GM12891 (cell line): ENCODE measurements around the gene PCDHGA11.

ENCODE experiments used
- PAX5 ChIP-seq: IDR thresholded peaks from 2 replicates; pipeline ENCODE4 v1.6.1; 2011; ENCODE audit warnings: low read length, moderate library complexity, mild to moderate bottlenecking; ENCODE audit not compliant: insufficient read depth, severe bottlenecking
- POLR2A ChIP-seq: IDR thresholded peaks from 2 replicates; pipeline ENCODE4 v1.6.1; 2011; ENCODE audit warnings: low read depth, low read length, control low read depth
- POLR2AphosphoS5 ChIP-seq: IDR thresholded peaks from 2 replicates; pipeline ENCODE4 v1.6.1; 2011; ENCODE audit warnings: low read depth, low read length, control low read depth
- POU2F2 ChIP-seq: IDR thresholded peaks from 2 replicates; pipeline ENCODE4 v1.6.1; 2011; ENCODE audit warnings: low read depth, mild to moderate bottlenecking, control low read depth, low read length, moderate library complexity
- SPI1 ChIP-seq: IDR thresholded peaks from 2 replicates; pipeline ENCODE4 v1.6.1; 2011; ENCODE audit warnings: low read depth, low read length, control low read depth
- TAF1 ChIP-seq: IDR thresholded peaks from 2 replicates; pipeline ENCODE4 v1.6.1; 2011; ENCODE audit warnings: low read depth, low read length, control low read depth

GRCh38 chr5:141440341-141440740, 19.5 kb downstream of the PCDHGA11 start:
- TF ChIP-seq POU2F2, result no peak
- no peak for TF ChIP-seq POLR2A
- TF ChIP-seq PAX5, result no peak
- no peak for TF ChIP-seq POLR2AphosphoS5
- TF ChIP-seq TAF1, result no peak
- TF ChIP-seq SPI1, result no peak
